Fibroblast of skin of abdomen (primary cell): ENCODE measurements around the gene ELL.

Experiments used
- DNase-seq: peaks from one replicate; pipeline ENCODE4 v3.0.0-alpha.2; 2013

ELL gene

DNA sequence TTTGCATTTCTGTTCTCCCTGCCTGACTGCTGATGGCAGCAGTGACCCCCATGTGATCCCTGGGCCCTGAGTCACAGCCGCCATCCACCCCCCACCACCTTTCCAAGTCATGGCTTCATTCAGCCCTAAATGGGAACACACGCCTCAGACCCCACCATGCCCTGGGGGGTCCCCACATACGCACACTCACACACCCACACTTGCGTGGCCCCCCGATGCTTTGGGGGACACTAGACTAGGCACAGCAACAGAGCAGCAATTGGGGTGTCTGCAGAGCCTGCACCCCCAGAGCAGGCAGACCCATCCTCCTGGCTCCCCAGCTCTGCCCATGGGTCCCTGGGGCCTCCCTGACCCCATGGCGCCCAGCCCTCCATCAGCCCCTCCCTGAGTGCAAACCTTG is 78.5 kb downstream of the ELL start:
- no peak for DNase-seq

DNA sequence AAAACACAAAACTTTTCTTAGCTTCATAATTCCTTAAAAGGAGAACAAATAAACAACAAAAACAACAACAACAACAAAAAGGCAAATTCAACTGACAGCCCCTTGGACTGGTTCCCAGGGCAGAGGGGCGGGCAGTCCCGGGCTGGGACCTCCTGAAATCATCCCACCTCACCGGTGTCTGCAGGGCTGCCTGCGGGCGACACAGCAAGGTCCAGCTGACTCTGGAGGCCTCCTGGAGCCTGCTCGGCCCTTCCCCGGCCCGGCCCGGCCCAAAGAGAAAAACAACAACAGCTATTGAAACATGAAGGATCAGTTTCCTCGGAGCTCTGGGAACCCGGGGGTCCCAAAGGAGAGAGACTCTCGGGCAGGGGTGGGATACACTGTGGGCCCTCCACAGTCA is 78.9 kb downstream of the ELL start:
- no peak for DNase-seq

DNA sequence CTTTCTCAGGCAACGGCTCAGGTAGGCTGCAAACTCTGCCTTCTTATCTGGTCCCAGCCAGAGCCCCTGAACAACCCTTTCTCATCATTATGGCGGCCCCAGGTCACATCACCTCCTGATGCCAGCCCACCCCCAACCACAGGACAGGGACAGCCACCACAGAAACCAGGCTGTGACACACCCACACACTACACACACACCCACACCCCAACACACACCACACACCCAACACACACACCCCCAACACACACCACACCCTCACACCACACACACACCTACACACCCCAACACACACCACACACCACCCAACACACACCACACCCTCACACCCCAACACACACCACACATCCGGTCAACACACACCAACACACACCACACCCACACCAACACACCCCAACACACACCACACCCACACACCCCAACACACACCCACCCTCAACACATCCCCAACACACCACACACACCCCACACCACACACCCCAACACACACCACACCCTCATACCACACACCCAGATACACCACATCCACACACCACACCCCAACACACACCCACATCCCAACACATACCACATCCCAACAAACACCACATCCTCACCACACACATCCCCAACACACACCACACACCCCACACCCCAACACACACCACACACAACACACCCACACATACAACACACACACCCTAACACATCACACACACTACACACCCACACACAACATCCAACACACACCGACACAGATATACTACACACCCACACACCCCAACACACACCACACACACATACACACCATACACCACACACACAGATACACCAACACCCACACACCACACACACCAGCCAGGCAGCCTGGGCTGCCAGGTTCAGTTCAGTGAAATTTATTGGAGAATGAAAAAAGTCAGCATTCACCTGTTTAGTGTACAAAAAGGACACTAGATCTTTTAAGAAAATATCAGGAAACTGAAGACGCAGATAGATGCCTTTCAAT is 79.8 kb downstream of the ELL start:
- no peak for DNase-seq

DNA sequence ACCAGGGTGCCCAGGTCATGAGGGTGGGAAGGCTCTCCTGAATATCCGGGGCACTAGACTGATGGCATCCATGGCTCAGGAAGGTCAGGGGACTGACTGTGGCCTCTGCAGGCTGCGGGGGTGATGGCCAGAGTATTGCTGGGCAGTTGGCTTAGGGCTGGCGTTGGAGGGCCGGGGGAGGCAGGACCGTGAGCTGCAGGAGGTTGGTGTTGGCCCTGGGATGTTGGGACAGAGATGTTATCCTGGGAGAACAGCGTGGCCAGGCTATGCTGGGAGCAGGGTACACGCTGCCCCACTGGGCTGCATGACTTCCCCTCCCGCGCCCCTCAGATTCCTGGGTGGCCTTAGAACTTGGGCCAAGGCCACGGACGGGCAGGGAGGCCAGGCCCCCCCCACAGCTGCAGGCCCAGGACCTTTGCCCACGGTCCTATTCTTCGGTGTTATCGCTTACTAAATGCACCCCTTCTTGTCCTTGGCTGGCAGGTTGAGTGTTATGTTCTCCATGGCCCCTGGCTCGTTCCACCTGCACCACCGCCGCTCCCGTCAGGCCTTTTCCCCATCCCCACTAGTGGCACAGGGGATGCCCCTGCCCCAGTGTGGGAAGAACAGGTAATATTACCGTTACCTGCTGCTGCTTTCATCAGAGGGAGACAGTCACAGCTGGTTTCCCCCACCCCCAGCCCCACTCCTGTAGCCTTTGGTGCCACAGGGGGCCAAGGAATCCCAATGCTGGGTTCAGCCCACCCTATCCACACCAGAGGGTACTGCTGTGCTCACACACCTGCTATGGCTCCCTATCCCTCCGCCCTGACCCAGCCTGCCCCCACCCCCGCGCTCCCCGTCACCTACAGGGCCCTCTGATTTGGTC is 80.7 kb downstream of the ELL start:
- no peak for DNase-seq

DNA sequence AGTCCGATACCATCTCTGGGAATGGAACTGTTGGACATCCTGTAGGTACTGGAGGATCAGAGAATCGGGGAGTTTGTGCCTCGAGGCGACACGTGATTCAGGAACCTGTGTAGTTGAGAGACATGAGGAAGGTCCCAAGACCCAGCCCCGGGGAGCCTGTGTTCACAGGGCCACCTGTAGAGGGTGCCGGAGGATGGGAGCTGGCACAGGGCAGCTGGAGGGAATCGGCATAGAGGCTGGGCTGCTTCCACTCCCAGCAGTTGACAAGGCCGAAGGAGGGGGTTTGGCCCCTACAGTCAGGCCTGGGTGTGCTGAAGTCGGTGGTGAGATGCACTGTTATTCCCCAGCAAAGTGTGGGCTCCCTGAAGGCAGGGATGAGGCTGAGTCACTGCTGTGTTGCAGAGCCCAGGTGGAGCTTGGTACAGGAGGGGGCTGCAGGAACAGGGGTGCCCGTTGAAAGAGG is 81.4 kb downstream of the ELL start:
- no peak for DNase-seq

DNA sequence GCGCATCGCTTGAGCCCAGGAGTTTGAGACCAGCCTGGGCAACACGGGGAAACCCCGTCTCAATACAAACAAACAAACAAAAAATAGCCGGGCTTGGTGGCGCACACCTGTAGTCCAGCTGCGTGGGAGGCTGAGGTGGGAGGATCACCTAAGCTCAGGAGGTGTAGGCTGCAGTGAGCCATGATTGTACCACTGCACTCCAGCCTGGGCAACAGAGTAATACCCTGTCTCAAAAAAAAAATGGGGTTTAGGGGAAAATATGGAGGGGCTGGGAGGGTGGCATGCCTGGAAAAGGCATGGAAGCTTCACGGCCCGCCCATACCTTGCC is 82.0 kb downstream of the ELL start:
- no peak for DNase-seq

DNA sequence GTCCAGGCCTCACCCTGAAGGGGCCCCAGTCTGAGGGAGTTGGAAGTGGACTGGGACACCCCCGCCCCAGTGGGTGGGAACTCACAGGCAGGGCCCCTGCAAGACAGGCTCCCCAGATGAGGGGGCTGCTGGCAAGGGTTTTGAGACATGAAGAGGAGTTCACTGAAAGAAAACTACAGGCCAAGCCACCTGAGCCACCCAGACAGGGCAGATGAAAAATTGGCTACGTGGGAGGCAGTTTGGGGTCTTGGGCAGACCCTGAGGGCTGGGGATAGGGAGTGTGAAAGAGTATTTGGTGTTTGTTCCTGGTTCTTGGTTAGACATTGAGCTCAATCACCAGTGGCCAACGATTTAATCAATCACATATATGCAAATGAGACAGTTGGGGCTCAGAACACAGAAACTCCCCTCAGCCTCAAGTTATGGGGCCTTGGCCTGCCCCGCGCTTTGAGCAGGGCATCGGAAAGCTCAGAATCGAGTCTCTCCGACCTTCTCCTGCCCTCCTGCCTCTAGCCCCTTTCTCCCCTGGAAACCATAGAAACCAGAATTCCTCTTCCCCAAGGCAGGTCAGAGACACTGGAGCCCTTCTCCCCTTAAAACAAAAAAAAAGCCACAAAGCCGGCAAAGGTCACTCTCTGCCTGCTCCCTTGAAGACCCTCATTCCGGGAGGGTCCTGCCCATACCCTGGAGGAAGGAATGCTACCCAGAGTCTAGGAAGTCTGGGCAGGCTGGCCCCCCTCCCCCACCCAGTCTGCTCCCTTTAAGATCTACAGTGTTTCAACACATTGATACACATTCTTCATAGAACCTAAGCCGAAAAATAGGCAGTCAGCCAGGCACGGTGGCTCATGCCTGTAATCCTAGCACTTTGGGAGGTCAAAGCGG is 82.6 kb downstream of the ELL start:
- peak; percentile 80 for DNase-seq

DNA sequence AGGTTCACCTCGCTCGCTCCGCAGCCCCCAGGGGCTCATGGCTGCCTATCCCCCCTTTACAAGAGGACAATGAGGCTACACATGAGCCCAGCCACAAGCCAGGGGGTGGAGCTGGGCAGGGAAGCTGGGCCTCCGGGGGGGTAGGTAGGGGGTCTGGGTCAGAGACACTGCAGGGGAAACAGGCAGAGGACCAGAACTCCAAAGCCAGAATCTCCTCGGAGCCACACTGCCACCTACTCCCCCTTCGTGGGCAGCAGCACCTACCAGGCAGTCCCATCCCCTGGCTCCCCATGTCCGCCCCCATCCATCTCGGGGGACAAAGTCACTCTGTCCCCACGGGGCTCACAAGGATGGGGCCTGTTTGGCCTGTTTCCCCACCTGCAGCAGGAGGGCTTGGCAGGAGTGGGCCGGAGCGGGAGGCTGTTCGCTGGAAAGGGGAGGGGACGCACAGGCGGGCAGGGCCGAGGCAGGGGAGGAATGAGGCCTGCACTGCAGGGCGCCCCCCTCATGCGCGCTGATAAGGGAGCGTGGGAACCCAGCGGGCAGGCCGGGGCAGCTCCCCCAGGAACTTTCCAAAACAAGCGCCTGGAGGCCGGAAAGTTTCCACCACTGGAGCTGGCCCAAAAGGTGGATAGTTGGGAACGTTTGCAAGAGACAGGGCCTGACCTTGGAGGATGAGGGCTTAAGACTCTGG is 83.4 kb downstream of the ELL start:
- DNase-seq = no peak

DNA sequence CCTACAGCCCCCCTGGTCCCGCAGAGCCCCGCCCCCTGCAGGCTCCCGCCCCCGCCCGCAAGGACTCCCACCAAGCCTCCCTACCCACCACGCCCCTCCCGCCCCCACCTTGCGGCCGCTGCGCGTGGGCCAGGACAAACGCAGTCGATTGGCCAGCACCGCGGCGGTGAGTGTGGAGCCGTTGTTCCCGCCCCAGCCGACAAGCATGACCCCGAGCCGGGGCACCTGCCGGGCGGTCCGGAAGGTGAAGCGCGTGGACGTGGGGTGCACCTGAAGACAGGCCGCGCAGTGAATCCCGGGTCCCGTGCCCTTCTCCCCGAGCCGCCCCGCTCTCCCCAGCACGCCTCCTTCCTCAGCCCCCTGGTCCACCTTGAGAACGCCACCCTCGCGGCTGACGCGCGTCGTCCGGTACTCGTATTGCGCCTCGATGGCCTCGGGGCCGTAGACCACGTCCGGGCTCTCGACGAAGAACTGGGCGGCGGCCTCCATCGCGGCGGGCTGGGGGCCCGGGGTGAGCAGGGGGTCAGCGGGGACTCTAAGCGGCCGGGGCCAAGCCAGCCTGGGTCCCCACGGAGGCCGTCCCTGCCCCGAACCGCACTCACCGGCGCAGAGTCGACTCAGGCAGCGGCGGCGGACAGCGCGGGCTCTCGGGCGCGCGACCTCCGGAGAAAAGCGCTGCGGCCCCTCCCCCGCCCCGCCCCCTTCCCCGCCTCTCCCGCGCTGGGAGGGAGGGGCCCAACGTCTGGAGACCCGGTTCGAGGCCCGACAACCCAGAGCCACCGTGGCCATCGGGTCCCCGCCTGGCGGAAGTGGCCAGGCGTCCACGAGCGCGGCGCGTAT is 84.2 kb downstream of the ELL start, which contains the start of gene ISYNA1:
ISYNA1 (minus strand) TSS at position 643 of the 840 bp plus-strand sequence; CDS start at position 489, 154 bp downstream.
- DNase-seq = no peak

DNA sequence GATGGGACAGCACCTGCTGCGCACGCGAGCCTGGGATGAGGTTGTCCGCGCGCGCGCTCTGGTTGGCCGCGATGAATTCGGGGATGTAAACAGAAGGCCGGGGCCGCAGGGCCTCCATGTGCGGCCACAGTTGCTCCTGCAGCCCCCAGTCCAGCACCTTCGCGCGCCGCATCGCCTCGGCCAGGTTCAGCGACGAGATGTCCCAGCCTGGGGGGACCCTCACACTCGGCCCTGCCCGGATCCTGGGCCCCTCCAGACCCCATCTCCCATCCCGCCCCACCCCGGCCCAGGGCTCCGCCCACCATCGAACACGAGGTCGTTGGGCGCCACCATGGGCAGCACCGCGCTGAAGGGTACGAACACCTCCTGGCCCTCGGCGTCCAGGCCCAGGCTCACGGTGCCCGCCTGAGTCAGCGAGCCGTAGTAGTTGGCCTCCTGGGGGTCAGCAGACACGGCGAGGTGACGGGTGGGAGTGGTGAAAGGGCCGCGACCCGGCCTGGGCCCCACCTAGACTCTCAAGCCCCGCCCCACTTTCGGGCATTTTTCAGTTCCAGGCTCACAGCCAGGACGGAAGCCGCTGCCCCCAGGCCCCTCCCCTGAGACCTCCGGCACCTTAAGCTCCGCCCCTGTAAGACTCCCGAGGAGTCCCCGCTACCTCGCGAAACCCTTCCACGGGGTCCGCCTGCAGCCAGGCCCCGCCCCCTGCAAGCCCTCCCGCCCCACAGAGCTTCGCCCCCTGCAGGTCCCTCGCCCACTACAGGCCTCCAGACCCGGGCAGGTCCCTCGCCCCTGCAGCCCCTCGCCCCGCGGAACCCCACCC is 85.0 kb downstream of the ELL start:
- DNase-seq = peak; percentile 85

DNA sequence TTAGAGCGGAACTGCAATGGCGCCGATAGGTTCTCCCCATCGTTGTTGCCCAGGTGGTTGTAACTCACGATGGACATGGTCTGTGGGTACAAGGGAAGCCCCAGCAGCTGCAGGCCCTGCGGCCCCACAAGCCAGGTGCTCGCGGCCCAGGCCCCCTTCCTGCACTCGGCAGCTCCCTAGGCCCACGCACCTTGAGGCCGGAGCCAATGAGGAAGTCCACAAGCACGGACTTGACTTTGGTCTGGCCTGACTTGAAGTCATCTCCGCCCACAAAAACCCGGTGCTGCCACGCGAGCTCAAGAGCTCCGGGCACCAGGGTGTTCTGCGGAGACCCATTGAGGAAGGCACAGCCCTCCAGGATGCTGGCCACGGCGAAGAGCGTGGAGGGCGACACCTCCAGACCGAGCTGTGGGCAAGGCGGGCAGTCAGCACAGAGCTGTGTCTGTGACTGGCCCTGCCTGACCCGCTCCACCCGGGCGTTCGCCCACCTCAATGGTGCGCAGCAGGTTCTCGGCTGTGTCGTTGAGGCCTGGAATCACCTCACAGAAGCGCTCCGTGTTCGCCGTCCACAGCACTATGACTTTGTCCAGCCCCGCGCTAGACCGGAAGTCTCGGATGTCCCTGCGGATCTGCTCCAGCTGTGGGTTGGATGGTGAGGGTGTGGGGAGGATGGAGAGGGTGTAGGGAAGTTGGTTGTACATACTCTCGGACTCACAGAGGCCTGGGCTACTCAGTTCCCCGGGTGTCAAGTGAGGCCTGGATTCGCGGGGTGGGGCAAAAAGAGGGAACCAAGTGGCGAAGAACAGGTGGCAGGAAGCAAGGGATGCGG is 85.8 kb downstream of the ELL start:
- DNase-seq = no peak

DNA sequence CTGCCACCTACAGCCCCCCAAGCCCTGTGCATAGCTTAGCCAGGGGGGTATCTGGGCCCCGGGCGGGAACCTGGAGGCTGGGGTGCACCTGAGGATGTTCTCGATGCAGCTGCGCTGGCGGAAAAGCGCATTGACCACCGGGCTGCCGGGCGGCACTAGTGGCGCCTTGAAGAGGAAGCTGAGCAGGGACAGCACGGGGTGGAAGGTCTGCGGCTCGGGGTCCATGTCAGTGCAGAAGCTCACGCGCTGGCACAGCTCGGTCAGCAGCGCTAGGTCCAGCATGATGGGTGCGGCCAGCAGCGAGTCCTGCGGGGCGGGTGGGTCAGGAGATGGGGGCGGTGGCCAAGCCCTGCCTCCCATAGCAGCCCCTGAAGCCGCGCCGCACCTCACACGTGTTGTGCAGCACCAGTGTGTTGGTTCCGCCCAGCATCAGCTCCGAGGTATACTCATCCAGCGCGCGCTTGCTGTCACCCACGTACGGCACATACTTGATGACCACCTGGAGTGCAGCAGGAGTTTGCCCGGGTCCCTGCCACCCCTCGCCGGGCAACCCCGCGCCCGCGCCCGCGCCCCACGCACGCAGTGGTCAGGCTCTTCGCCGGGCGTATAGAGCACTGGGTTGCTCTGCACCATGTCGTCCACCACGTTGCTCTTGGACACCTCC is 86.6 kb downstream of the ELL start:
- DNase-seq = no peak

DNA sequence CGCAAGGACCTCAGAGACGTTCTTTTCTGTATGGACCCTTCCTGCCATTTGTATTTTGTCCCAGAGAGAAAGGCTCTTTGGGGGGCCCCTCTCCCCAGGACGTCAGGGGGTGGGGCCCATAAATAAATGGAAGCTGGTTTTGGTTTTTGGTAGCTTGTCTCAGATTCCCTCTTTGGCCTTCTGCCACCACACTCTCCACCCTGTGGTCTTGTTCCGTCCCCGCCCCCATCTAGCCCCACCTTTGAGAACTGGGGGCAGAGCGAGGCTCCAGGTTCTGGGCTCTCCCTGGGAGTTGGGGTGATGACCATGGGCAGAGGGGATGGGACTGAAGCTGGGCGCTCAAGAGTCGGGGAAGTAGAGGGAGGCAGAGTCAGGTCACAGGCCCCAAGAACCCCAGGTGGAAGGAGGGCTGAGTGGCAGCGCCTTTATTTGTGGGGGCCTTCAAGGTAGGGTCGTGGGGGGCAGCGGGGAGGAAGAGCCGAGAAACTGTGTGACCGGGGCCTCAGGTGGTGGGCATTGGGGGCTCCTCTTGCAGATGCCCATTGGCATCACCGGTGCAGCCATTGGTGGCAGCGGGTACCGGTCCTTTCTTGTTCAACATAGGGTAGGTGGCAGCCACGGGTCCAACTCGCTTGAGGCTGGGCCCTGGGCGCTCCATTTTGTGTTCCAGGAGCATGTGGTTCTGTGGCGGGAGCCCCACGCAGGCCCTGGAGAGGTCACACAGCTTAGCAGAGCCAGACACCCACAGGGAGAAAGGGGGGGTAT is 87.3 kb downstream of the ELL start:
- no peak for DNase-seq

DNA sequence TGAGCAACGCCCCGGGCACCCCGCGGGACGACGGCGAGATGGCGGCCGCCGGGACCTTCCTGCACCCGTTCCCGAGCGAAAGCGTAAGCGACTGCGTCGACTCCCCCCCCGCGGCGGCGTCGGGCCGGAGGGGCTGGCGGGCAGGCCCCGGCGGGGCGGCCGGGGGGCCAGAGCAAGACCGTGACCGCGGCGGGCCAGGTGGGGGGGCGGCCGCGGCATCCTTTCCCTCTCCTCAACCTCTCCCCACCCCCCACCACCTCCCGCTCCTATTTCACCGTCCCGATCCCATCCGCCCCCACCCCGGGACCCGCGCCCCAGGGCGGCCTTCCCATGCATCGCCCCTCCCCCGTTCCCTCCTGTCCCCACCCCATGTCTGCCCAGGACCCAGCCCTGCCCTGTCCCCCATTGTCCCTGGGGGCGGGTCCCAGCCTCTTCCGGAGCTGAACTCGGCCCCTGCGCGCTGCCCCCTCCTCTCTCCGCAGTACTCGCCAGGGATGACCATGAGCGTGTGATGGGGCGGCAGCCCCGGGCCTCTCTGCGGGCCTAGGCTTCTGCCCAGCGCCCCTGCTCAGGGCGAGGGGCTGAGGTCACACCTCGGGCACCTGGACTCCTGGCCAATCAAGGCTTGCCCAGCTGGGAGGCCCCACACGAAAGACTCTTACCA is 88.0 kb downstream of the ELL start:
- DNase-seq = no peak

DNA sequence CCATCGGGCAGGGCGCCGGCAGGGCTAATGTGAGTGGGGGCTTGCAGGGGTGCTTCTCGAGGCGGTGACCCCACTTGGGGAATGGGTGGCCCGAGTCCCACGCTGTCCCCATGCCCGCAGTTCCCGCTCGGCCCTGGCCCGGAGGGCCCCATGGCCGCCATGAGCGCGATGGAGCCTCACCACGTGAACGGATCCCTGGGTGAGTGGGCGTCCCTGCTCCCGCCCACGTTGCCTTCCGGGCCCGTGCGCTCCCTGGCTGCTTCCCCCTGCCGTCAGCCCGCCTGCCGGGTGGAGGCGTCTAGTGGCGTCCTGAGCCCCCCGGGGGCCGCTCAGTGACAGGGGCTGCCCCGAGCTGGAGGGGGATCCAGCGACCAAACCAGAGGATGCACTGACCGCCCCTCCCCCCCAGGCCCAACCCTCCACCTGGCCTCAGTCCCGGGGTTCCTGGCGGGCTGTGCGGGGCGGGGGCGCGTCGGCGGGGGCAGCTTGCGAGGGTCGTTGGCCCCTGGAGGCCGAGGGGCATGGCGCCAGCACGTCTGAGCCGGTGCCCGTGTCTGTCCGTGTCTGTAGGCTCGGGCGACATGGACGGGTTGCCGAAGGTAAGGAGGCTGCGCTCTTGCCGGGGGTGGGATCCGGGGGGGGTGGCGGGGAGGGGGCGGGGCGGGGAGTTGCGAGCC is 88.7 kb downstream of the ELL start:
- no peak for DNase-seq

DNA sequence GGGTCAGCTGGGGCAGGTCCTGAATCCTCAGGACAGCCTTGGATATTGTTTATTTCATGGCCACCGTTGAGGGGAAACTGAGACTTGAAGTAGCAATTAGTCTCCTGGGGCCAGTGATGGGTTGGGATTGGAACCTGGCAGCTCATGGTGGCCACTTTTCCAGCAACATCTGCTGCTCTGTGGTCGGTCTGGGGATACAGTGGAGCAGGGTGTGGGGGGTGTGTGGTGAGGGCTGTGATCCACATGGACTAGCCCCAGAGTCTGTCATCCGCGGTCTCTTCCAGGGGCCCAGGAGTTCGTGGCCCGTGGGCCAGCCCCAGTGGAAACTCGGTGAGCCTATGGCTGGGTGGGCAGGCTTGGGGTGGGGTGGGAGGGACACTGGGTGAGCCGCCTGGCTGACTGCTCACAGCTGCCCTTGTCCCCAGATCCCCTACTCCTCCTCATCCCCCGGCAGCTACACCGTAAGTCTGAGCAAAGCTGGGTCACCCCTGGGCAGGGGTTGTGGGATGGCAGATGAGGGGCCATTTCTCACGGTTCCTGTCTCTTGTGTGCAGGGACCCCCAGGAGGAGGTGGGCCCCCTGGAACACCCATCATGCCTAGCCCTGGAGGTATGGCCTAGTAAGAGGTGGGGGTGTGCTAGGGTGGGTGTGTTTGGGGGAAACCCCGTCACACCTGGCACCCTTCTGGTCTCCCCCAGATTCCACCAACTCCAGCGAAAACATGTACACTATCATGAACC is 89.4 kb downstream of the ELL start:
- DNase-seq = peak; percentile 54
